A549 (cell line): ENCODE data around the gene SLC9C2. TPM values are rescaled to one million over a fixed set of nuclear protein-coding genes. Genes with fewer than 3 reads are reported as not detected.

Source experiments
- ATAC-seq, 2 experiments: fragments of 200-7000 bp in 1 of 2; fragments of >200 bp in 1 of 2; cut with Nextera tagmentation in 1 of 2; cut with Tn5 transposase in 1 of 2; 3 replicates each; pipeline versions ENCODE4 v1.8.0 to v1.9.1; 2018 to 2020; ENCODE audit warnings: mild to moderate bottlenecking in 1 of 2, moderate library complexity in 1 of 2
- CTCF ChIA-PET: fragments of 300-600 bp; sonication (Branson Sonifier 250); formaldehyde crosslinking; extraction: SDS; loops from one replicate; lab custom pipeline; 2021; ENCODE audit warnings: antibody characterized with exemption, inconsistent platforms; lab: Yijun Ruan, JAX
- POLR2A ChIA-PET: fragments of 350-600 bp; formaldehyde crosslinking; extraction: SDS; loops from one replicate; lab custom pipeline; 2021; ENCODE audit warnings: antibody characterized with exemption, inconsistent platforms; lab: Yijun Ruan, JAX
- DNase-seq, 2 experiments: peaks; one replicate each; pipeline versions ENCODE4 v3.0.0 to v3.0.0-alpha.2; 2011 to 2016; ENCODE audit warnings: low read depth in 1 of 2, low spot score in 1 of 2
- FAIRE-seq: peaks from 2 replicates; lab custom pipeline; 2011; peaks lifted over from hg19 to GRCh38; lab: Jason Lieb, UNC
- H3K27ac ChIP-seq, 2 experiments: fragments of >200 bp; sonication (Bioruptor Twin); formaldehyde crosslinking; 3 replicates each; pipeline ENCODE4 v1.5.1; 2016 to 2017
- H3K4me1 ChIP-seq: fragments of >200 bp; sonication (Bioruptor Twin); formaldehyde crosslinking; 3 replicates; pipeline ENCODE4 v1.6.1; 2016
- H3K4me2 ChIP-seq: fragments of >200 bp; sonication (Bioruptor Twin); formaldehyde crosslinking; 3 replicates; pipeline ENCODE4 v1.6.1; 2016
- H3K4me3 ChIP-seq: fragments of >200 bp; sonication (Bioruptor Twin); formaldehyde crosslinking; 3 replicates; pipeline ENCODE4 v1.5.1; 2016
- H3K9me3 ChIP-seq: fragments of >200 bp; sonication (Bioruptor Twin); formaldehyde crosslinking; 3 replicates; pipeline ENCODE4 v1.6.1; 2016
- CEBPB ChIP-seq, 2 experiments: fragments of >200 bp in 1 of 2; sonication (Bioruptor Twin) in 1 of 2; formaldehyde crosslinking in 1 of 2; IDR thresholded peaks; 2 replicates each; pipeline ENCODE4 v1.6.1; 2012 to 2016
- EHF ChIP-seq: fragments of 250-450 bp; sonication (Bioruptor Pico); IDR thresholded peaks from 2 replicates; pipeline ENCODE4 v1.5.0; 2020; ENCODE audit warnings: mild to moderate bottlenecking
- ESRRA ChIP-seq: fragments of 150-350 bp; IDR thresholded peaks from 2 replicates; pipeline ENCODE4 v1.6.1; 2014; ENCODE audit warnings: mild to moderate bottlenecking, low read length, borderline replicate concordance
- FOXS1 ChIP-seq: fragments of 250-450 bp; sonication (Bioruptor Pico); IDR thresholded peaks from 2 replicates; pipeline ENCODE4 v1.5.0; 2020; ENCODE audit warnings: mild to moderate bottlenecking, moderate library complexity
- HEYL ChIP-seq: fragments of 250-450 bp; sonication (Bioruptor Pico); IDR thresholded peaks from 2 replicates; pipeline ENCODE4 v1.8.0; 2021; ENCODE audit warnings: mild to moderate bottlenecking, moderate library complexity
- HOXA7 ChIP-seq: fragments of 250-450 bp; sonication (Bioruptor Pico); IDR thresholded peaks from 2 replicates; pipeline ENCODE4 v1.5.0; 2020; ENCODE audit warnings: mild to moderate bottlenecking, moderate library complexity
- HOXB13 ChIP-seq: fragments of 250-450 bp; sonication (Bioruptor Pico); IDR thresholded peaks from 2 replicates; pipeline ENCODE4 v1.5.0; 2020; ENCODE audit warnings: low read depth, mild to moderate bottlenecking, moderate library complexity
- JUN ChIP-seq, 2 experiments: fragments of >200 bp; sonication (Bioruptor Twin); formaldehyde crosslinking; IDR thresholded peaks; 2 replicates in 1 of 2; 3 replicates in 1 of 2; pipeline ENCODE4 v1.6.1; 2016 to 2017
- KDM5A ChIP-seq: fragments of 200-600 bp; sonication (generic); IDR thresholded peaks from 2 replicates; pipeline ENCODE4 v1.6.1; 2016; ENCODE audit warnings: antibody characterized with exemption, mild to moderate bottlenecking
- MAFK ChIP-seq: fragments of 450-650 bp; IDR thresholded peaks from 2 replicates; pipeline ENCODE4 v1.6.1; 2014; ENCODE audit not compliant: partially characterized antibody
- MAZ ChIP-seq: fragments of 150-350 bp; IDR thresholded peaks from 2 replicates; pipeline ENCODE4 v1.6.1; 2014; ENCODE audit warnings: antibody characterized with exemption, low read depth, low read length, borderline replicate concordance
- NR3C1 ChIP-seq: fragments of >200 bp; sonication (Bioruptor Twin); formaldehyde crosslinking; IDR thresholded peaks from 3 replicates; pipeline ENCODE4 v1.6.1; 2017
- SREBF2 ChIP-seq: fragments of 450-650 bp; IDR thresholded peaks from 2 replicates; pipeline ENCODE4 v1.6.1; 2014; ENCODE audit warnings: mild to moderate bottlenecking, moderate library complexity
- TP53 ChIP-seq: fragments of 250-450 bp; sonication (Bioruptor Pico); IDR thresholded peaks from 2 replicates; pipeline ENCODE4 v1.5.0; 2021; ENCODE audit warnings: mild to moderate bottlenecking, moderate library complexity
- ZC3H11A ChIP-seq: fragments of 450-650 bp; IDR thresholded peaks from 2 replicates; pipeline ENCODE4 v1.6.1; 2014; ENCODE audit warnings: antibody characterized with exemption, mild to moderate bottlenecking
- ZFP36 ChIP-seq: fragments of 450-650 bp; IDR thresholded peaks from 2 replicates; pipeline ENCODE4 v1.6.1; 2014; ENCODE audit warnings: borderline replicate concordance; ENCODE audit not compliant: partially characterized antibody
- ZSCAN20 ChIP-seq: fragments of 250-450 bp; sonication (Bioruptor Pico); IDR thresholded peaks from 2 replicates; pipeline ENCODE4 v1.8.0; 2022; ENCODE audit warnings: mild to moderate bottlenecking, moderate library complexity
- WGBS: methylation state at CpG from one replicate; pipeline ENCODE4 v1.1.6; 2017; ENCODE audit errors: missing lambda C conversion rate; 5-methylcytosine and 5-hydroxymethylcytosine counted together
- polyA plus RNA-seq, 4 experiments: library from polyadenylated mRNA; depleted of rRNA in 3 of 4; stranded (reverse); fragments of >200 nt; fragmentation: RNase III in 1 of 4; extraction: RNeasy Plus Mini Kit Qiagen cat#74134 plus additional on column Dnase treatment in 1 of 4; gene quantifications; 2 replicates in 3 of 4; 3 replicates in 1 of 4; pipeline ENCODE4 v1.2.3, GENCODE V29; 2011 to 2017
- TF ChIP-seq, protein P1 (sequence below): fragments of 150-350 bp; IDR thresholded peaks from 2 replicates; pipeline ENCODE4 v1.6.1; 2014; ENCODE audit warnings: low read depth, mild to moderate bottlenecking, low read length
- TF ChIP-seq, protein P2 (sequence below): IDR thresholded peaks from 2 replicates; pipeline ENCODE4 v1.6.1; 2012
- TF ChIP-seq, protein P3 (sequence below): fragments of >200 bp; sonication (Bioruptor Twin); formaldehyde crosslinking; IDR thresholded peaks from 2 replicates; pipeline ENCODE4 v1.6.1; 2016
- TF ChIP-seq, protein P4 (sequence below): fragments of >200 bp; sonication (Bioruptor Twin); formaldehyde crosslinking; IDR thresholded peaks from 3 replicates; pipeline ENCODE4 v1.6.1; 2016

SLC9C2 gene
- polyA plus RNA-seq, 2 of the 4 experiments (the other 2 are of a cell fraction), result not detected

DNA sequence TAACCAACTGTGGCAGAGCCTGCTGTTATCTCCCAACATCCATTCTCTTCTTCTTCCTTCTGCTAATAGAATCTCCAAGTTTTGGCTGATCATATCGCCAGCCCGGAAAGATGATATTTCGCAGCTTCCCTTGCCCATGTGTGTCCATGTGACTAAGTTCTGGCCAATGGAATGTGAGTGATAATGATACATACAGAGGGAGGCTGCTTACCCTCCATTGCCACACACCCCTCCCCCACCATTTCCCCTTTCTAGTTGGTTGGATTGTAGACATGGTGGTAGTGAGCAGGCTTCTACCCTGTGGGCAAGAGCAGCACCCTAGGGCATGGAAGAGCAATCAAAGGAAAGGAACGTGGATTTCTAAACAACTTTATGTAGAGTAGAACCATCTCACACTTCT, 48.8 kb downstream of the SLC9C2 start:
- TF ChIP-seq, protein P1, sequence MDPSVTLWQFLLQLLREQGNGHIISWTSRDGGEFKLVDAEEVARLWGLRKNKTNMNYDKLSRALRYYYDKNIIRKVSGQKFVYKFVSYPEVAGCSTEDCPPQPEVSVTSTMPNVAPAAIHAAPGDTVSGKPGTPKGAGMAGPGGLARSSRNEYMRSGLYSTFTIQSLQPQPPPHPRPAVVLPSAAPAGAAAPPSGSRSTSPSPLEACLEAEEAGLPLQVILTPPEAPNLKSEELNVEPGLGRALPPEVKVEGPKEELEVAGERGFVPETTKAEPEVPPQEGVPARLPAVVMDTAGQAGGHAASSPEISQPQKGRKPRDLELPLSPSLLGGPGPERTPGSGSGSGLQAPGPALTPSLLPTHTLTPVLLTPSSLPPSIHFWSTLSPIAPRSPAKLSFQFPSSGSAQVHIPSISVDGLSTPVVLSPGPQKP, result no peak
- TF ChIP-seq ZC3H11A (no peak), ESRRA (no peak)
- Histone ChIP-seq H3K27ac (no peak overlapping the region), H3K9me3 (no peaks in the 10 kb centered on the region), H3K4me1 (no peaks in the 10 kb centered on the region), H3K4me3 (no peak overlapping the region), H3K4me2 (no peak overlapping the region)
- FAIRE-seq, result no peak
- ATAC-seq, result no peak
- ChIA-PET CTCF (no interaction called here), POLR2A (no interaction called here)
- DNase-seq, result no peak
- WGBS, result 82% methylated on average over 4 of the region's 4 CpGs

DNA sequence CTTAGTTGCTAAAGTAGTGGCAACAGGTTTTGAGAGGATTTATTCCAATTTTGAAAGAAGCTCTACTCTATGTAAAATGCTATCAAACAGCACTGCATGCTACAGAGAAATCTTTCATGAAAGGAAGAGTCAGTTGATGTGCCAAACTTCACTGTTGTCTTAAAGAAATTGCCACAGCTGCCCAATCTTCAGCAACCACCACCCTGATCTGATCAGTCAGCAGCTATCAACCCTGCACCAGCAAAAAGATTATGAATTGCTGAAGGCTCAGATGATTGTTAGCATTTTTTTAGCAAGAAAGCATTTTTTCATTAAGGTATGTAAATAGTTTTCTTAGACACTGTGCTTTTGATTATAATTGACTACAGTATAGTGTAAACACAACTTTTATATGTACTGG, 49.6 kb downstream of the SLC9C2 start:
- POLR2A ChIA-PET, result no interaction called here
- FAIRE-seq (no peak), ATAC-seq (no peak), DNase-seq (no peak)
- Histone ChIP-seq H3K27ac (no peak overlapping the region), H3K9me3 (no peaks in the 10 kb centered on the region), H3K4me2 (no peak overlapping the region), H3K4me1 (no peaks in the 10 kb centered on the region), H3K4me3 (no peak overlapping the region)
- CTCF ChIA-PET, result no interaction called here
- TF ChIP-seq, protein P2, sequence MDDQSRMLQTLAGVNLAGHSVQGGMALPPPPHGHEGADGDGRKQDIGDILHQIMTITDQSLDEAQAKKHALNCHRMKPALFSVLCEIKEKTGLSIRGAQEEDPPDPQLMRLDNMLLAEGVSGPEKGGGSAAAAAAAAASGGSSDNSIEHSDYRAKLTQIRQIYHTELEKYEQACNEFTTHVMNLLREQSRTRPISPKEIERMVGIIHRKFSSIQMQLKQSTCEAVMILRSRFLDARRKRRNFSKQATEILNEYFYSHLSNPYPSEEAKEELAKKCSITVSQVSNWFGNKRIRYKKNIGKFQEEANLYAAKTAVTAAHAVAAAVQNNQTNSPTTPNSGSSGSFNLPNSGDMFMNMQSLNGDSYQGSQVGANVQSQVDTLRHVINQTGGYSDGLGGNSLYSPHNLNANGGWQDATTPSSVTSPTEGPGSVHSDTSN, result no peak
- no peak for TF ChIP-seq MAFK
- TF ChIP-seq FOXS1 (CRISPR knock-in tag), result no peak
- TF ChIP-seq CEBPB (IDR thresholded peaks at IDR 0.05), result no peak
- TF ChIP-seq, protein P3, sequence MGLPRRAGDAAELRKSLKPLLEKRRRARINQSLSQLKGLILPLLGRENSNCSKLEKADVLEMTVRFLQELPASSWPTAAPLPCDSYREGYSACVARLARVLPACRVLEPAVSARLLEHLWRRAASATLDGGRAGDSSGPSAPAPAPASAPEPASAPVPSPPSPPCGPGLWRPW, result no peak
- no peak for TF ChIP-seq HOXB13 (CRISPR knock-in tag)
- TF ChIP-seq KDM5A, result no peak
- TF ChIP-seq, protein P4, sequence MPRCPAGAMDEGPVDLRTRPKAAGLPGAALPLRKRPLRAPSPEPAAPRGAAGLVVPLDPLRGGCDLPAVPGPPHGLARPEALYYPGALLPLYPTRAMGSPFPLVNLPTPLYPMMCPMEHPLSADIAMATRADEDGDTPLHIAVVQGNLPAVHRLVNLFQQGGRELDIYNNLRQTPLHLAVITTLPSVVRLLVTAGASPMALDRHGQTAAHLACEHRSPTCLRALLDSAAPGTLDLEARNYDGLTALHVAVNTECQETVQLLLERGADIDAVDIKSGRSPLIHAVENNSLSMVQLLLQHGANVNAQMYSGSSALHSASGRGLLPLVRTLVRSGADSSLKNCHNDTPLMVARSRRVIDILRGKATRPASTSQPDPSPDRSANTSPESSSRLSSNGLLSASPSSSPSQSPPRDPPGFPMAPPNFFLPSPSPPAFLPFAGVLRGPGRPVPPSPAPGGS, result no peak
- no peak for TF ChIP-seq HEYL (CRISPR knock-in tag)
- TF ChIP-seq ZFP36, result no peak
- no peak for TF ChIP-seq JUN (IDR thresholded peaks at IDR 0.05)
- no peak for TF ChIP-seq ZSCAN20 (CRISPR knock-in tag)
- TF ChIP-seq EHF, result no peak
- no peak for TF ChIP-seq TP53 (CRISPR knock-in tag)
- TF ChIP-seq, protein P1, result no peak
- TF ChIP-seq NR3C1, result no peak
- TF ChIP-seq MAZ, result no peak
- TF ChIP-seq HOXA7 (CRISPR knock-in tag), result no peak
- TF ChIP-seq SREBF2, result no peak

DNA sequence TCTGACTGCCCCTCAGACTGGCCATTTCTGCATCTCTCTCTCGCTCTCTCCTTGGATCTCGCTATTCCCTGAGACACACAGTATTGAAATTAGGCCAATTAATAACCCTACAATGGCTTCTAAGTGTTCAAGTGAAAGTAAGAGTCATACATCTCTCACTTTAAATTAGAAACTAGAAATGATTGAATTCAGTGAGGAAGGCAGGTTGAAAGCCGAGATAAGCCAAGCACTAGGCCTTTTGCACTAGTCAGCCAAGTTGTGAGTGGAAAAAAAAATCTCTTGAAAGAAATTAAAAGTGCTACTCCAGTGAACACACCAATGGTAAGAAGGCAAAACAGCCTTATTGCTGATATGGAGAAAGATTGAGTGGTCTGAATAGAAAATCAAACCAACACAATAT, 51.2 kb downstream of the SLC9C2 start:
- CTCF ChIA-PET, result interaction anchor here (0.6 kb wide), 1 partner anchor 1181 kb away, joined by 3 read pairs; no protein-coding TSS in a partner anchor
- H3K9me3 ChIP-seq, result no peaks in the 10 kb centered on the region
- no peak overlapping the region for H3K4me3 ChIP-seq
- TF ChIP-seq, protein P4, result no peak
- no peak overlapping the region for H3K27ac ChIP-seq
- ATAC-seq (no peak), FAIRE-seq (no peak), DNase-seq (no peak)
- 49% methylated on average over 3 of the region's 3 CpGs for WGBS
- H3K4me1 ChIP-seq, result no peaks in the 10 kb centered on the region
- POLR2A ChIA-PET, result no interaction called here
- H3K4me2 ChIP-seq, result no peak overlapping the region
